Effector CD4-positive, alpha-beta T cell (primary cell): ENCODE results near the gene KCNA5.

ENCODE experiments used
- DNase-seq: peaks from one replicate; pipeline ENCODE4 v3.0.0-alpha.2; 2020

The KCNA5 gene

DNA sequence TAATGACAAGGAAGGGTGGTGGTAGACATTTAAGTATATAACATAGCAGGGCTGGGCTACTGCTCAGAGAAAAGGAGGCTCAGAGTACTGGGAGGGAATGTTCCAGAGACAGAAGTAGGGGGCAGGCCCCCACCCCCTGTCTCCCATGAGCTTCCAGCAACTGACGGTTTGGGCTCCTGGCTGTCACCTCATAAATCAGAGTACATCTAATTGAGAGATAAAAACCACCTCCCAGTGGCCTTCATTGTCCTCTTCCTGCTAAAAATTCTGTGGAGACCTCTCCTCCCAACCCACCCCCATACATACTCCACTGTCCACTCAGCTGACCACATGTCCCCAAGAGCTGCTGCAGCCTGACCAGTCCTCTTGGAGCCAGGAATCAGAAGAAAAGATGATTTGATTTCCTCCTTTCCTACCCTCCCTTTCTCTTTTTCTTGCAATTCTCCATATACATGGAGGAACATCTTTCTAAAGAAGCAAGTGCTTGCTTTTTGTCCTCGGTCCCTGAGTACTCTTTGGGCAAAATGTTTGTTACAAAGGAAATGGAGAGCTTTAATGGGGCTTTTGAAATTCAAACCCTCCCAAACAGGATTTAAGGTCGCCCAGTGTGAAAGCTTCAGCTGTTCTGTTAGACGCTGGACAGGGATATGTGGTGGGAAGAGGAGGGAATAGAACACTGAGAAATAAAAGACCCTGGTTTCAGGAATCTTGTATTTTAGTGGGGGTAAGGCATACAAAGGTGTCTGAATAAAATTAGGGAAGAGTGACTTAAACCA is 16.4 kb upstream of the KCNA5 start:
- no peak for DNase-seq

GRCh38 chr12:5030066-5030465 is 13.6 kb upstream of the KCNA5 start:
- no peak for DNase-seq

GRCh38 chr12:5031242-5031641 is 12.4 kb upstream of the KCNA5 start:
- DNase-seq: no peak

- no peak for DNase-seq
Observed at GRCh38 chr12:5031958-5032357, 11.7 kb upstream of the KCNA5 start.

DNA sequence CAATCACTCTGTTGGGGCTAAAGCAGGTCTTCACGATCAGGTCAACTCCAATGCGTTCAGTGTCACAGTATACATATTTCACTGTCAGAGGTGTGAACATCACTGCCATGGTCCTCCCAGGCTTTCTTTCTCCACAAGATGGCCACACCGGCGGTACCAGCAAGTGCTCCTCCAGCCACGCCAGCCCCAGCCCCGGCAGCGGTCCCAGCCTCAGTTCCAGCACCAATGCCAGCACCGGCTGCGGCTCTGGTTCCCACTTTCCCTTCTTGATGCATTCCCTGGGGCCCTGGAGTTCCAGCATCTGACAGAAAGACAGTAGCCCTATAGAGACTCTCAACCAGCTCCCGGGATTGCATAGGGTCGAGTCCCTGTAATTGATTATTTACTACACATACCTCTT is 10.9 kb upstream of the KCNA5 start:
- no peak for DNase-seq

- no peak for DNase-seq
Observed at GRCh38 chr12:5033883-5034282, 9.8 kb upstream of the KCNA5 start.

DNA sequence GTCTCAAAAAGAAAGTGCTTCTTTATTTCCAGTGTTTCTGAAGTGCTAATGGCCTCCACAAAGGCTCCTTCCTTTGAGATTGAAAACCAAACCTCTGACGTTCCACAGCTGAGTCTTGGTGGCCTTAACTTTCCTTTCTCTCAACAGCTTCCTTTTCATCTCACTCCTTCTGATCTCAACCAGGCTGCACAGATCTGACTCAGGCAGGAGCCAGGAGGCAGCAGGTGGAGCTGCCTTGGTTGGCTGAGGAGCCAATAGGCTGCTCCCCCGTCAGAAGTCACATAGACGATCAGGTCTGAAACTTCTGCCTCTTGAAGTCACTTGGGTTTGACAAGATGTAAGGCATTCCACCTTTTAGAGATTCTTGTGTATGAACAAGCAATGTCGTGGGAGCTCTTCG is 9.1 kb upstream of the KCNA5 start:
- DNase-seq: no peak

DNA sequence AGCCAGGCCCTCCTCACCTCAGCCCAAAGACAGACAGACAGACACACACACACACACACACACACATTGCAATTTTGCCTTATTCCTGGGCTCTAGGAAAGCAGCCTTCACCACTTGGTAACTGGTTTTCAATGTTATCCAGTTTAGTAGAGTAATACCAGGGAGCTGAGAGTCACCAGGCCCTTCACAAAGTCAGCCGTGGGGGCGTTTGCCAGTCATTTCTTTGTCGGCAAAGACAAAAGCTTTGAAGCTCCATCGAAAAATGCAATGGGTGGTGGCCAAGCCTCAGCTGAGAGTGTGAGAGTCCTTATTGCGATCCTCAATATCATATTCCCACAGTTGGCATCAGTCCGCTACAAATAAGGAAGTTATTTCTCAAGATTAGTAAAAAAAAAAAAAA is 8.1 kb upstream of the KCNA5 start:
- DNase-seq: no peak

DNA sequence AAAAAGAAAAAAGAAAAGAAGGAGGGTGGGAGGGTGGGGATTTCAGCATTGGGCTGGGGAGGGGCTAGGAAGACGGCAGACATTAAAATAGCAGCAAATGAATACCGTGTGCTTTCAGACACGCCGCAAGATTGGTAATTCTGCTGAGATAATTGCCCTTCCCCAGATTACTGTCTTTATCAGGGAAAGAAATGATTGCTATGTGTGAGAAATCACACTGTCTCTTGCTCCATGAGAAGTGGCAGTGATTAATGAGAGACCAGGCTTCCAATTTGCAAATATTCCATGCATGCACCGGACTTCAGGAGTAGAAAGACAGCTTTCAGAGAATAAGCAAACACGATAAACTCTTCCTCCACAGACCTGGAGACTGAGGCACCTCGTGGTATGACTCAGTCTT is 7.6 kb upstream of the KCNA5 start:
- no peak for DNase-seq

DNA sequence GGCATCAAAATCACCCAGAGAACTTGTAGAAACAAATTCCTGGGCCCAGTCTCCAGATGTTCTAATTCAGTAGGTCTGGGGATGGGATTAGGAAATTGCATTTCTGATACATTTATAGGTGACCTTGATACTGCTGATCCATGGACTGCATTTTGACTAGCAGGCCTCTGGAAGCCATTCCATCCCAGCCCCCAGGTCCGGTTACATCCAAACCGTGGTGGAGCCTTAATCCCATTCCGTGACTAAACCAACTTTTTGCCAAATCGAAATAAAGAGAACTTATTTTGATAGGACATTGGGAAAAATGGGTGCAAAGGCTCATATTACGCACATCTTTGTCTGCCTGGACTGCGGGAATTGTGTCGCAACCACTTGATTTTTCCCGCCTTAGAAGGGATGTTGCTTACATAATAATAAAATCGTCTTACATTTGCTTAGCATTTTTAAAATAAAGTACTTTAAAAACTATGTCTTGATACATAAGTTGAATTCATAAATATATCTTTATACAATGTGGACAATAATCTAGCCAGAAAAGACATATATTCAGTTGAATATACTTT is 5.8 kb upstream of the KCNA5 start:
- DNase-seq: no peak

DNA sequence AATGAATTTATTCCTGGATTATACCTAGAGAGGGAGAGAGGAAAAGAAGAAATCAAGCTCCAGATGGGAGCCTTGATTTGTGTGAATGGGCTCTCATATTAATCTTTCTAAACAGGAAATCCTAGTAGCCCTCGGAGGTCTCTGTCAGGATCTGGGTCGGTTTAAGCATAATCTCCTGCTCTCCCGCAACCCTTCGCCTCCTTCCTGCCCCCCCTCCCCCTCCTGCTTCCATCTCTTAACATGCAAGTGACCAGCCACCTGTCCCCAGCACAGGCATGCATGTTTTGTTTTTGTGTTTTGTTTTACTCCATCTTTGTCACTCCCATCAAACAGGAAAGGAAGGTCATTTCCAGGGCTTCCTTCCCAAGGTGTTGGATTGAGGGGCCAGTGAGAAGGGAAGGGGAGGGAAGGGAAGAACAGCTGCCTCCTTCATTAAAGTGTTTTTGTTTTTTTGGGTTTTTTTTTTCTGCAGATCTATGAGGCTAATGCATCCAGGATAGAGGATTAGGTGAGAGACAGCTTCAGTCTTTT is 4.8 kb upstream of the KCNA5 start:
- DNase-seq: no peak

GRCh38 chr12:5039815-5040214 is 3.9 kb upstream of the KCNA5 start:
- no peak for DNase-seq

- DNase-seq: no peak
Observed at GRCh38 chr12:5040368-5040767, 3.3 kb upstream of the KCNA5 start.

- no peak for DNase-seq
Observed at GRCh38 chr12:5044420-5045295, 979 bp downstream of the KCNA5 start.

DNA sequence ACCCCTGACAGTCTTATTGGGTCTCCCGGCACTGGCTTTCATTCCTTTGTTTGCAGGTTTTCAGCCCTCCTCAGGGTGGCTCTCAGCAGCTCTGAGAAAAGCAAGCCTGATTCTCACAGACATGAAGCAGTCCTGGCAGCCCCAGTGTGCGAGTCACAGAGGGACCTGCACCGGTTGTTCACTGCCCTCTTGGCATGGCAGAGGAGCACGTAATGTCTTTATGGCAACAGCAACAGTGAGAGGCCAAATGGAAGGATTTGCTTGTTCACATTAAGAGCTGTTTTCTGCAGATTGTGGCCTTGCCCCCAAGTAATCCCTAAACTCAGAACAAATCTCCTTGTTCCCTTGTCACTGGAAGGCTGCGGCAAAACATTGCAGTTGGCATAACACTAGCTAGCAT is 3.4 kb downstream of the KCNA5 start:
- DNase-seq: no peak

GRCh38 chr12:5047729-5048128 is 4.0 kb downstream of the KCNA5 start:
- no peak for DNase-seq

- DNase-seq: no peak
Observed at GRCh38 chr12:5050542-5050941, 6.9 kb downstream of the KCNA5 start.

- no peak for DNase-seq
Observed at GRCh38 chr12:5051334-5051733, 7.7 kb downstream of the KCNA5 start.

GRCh38 chr12:5051913-5052312 is 8.2 kb downstream of the KCNA5 start:
- DNase-seq: no peak

DNA sequence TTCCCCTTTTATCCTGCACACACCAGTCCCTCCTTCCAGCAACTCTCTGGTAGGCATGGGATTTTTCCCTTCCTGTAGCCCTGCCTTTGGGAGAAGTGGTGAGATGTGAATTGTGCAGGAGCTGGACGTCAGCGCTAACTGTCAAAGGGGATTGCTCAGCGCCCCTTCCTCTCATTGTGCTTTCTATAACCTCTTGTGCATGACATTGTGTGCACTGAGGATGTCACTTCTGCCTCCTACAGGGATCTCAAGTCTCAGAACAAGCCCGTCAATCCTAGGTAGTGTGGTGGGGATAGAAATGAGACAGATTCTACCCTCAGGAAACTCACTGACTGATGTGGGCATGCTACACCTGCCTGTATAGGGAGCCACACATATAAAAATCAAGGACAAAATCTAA is 8.7 kb downstream of the KCNA5 start:
- DNase-seq: no peak

- no peak for DNase-seq
Observed at GRCh38 chr12:5059358-5059757, 15.7 kb downstream of the KCNA5 start.

- DNase-seq: no peak
Observed at GRCh38 chr12:5060958-5061357, 17.3 kb downstream of the KCNA5 start.

DNA sequence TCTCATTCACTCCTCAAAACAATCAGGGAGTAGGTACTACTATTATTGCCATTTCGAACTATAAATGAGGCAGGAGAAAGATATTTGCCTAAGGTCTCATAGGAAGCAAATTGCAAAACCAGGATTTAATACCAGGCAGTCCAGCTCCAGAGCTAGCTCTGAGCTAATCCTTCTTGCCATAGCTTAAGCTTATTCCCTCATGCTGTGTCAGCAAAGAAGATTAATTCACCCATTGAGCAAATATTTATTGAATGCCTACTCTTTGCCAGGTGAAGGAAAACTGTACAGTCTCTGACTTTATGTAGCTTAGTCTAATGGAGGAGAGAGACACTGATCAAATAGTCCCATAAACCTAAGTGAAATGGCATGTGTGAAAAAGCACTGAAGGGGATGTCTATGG is 19.5 kb downstream of the KCNA5 start:
- DNase-seq: no peak
